GM23338 (cell line): ENCODE results near the gene SIGLEC12.

Source experiments
- CREB1 ChIP-seq: fragments of 250-450 bp; sonication (Bioruptor Pico); IDR thresholded peaks from 2 replicates; pipeline ENCODE4 v1.5.0; 2020; ENCODE audit warnings: low read depth, mild to moderate bottlenecking, moderate library complexity
- CTCF ChIP-seq, 2 experiments: fragments of 200-600 bp in 1 of 2; sonication (generic) in 1 of 2; conservative IDR thresholded peaks; 2 replicates each; pipeline versions ENCODE4 v1.5.1 to v1.6.1; 2016 to 2017; ENCODE audit warnings: antibody characterized with exemption in 2 of 2, low read depth in 2 of 2, mild to moderate bottlenecking in 2 of 2, moderate library complexity in 1 of 2
- EZH2 ChIP-seq: fragments of 200-600 bp; sonication (generic); IDR thresholded peaks from one replicate; pipeline ENCODE4 v1.8.0; 2017; ENCODE audit warnings: antibody characterized with exemption, mild to moderate bottlenecking, low read depth; ENCODE audit not compliant: unreplicated experiment
- EZH2phosphoT487 ChIP-seq: fragments of 200-600 bp; sonication (generic); IDR thresholded peaks from one replicate; pipeline ENCODE4 v1.8.1; 2018; ENCODE audit warnings: antibody characterized with exemption; ENCODE audit not compliant: unreplicated experiment
- JUNB ChIP-seq: IDR thresholded peaks from one replicate; pipeline ENCODE4 v1.6.1; 2016; ENCODE audit warnings: antibody characterized with exemption; ENCODE audit not compliant: unreplicated experiment
- NANOG ChIP-seq: IDR thresholded peaks from 2 replicates; pipeline ENCODE4 v1.6.1; 2016; ENCODE audit warnings: antibody characterized with exemption, borderline replicate concordance
- POLR2AphosphoS5 ChIP-seq: IDR thresholded peaks from 2 replicates; pipeline ENCODE4 v1.6.1; 2016; ENCODE audit warnings: antibody characterized with exemption, low read depth
- REST ChIP-seq: IDR thresholded peaks from one replicate; pipeline ENCODE4 v1.6.1; 2018; ENCODE audit warnings: antibody characterized with exemption; ENCODE audit not compliant: unreplicated experiment
- STAT1 ChIP-seq: IDR thresholded peaks from one replicate; pipeline ENCODE4 v1.6.1; 2016; ENCODE audit warnings: antibody characterized with exemption; ENCODE audit not compliant: unreplicated experiment
- ZNF114 ChIP-seq: fragments of 250-450 bp; sonication (Bioruptor Pico); IDR thresholded peaks from 2 replicates; pipeline ENCODE4 v1.5.0; 2020; ENCODE audit warnings: mild to moderate bottlenecking, moderate library complexity
- ZNF331 ChIP-seq: fragments of 250-450 bp; sonication (Bioruptor Pico); IDR thresholded peaks from 2 replicates; pipeline ENCODE4 v1.5.0; 2020; ENCODE audit warnings: low read depth, mild to moderate bottlenecking, moderate library complexity
- TF ChIP-seq, protein P1 (sequence below): fragments of 250-450 bp; sonication (Bioruptor Pico); IDR thresholded peaks from 2 replicates; pipeline ENCODE4 v1.5.0; 2020; ENCODE audit warnings: mild to moderate bottlenecking, moderate library complexity
- TF ChIP-seq, protein P2 (sequence below): IDR thresholded peaks from 2 replicates; pipeline ENCODE4 v1.6.1; 2016; ENCODE audit warnings: antibody characterized with exemption

DNA sequence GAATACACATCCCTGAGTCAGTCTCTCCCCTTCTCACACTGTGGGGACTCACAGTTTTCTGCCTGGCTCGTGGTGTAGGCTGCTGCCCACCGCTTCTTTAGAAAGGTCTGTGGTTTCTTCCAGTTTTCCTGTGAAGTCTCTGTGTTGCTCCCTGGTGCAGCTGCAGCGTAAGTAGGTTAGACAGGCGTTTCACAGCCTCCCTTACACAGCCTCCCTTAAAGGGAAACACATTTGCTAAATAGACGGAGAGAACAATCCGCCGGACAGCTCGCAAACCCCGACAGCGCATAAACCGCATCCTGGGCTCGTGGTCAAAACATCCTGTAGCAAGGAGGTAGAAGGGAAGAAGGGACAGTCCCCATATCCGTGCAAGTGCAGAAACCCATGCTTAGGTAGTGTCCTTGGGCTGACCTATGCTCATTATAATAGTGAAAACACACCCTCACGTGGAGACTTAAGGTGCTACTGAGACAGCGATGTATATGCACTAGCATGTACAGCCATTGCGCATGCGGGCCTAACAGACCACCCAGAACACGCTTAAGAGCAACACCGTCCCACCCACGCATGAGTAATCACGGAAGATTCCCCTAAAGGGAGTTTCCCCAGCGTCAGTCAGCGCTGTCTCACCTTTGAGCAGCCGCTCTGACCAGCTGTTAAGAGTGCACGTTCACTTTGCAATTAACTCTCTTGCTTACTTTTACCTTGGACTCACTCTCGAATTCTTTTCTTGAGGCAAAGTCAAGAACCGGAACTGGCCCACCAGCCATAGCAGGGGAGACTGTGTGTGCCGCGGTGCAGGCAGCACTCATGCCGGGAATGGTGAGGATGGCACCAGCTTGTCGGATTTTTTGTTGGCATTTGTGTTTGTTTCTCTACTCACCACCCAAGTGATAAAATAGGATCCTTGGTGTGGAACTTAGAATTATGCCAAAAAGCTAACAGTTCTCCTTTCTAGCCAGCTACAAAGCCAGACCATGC lies 59.9 kb downstream of the SIGLEC12 start:
- no peak for TF ChIP-seq CTCF (conservative IDR thresholded peaks at IDR 0.05; ENCODE audit: low read depth in 2 of 2)
- TF ChIP-seq POLR2AphosphoS5: no peak
- TF ChIP-seq, protein P1, sequence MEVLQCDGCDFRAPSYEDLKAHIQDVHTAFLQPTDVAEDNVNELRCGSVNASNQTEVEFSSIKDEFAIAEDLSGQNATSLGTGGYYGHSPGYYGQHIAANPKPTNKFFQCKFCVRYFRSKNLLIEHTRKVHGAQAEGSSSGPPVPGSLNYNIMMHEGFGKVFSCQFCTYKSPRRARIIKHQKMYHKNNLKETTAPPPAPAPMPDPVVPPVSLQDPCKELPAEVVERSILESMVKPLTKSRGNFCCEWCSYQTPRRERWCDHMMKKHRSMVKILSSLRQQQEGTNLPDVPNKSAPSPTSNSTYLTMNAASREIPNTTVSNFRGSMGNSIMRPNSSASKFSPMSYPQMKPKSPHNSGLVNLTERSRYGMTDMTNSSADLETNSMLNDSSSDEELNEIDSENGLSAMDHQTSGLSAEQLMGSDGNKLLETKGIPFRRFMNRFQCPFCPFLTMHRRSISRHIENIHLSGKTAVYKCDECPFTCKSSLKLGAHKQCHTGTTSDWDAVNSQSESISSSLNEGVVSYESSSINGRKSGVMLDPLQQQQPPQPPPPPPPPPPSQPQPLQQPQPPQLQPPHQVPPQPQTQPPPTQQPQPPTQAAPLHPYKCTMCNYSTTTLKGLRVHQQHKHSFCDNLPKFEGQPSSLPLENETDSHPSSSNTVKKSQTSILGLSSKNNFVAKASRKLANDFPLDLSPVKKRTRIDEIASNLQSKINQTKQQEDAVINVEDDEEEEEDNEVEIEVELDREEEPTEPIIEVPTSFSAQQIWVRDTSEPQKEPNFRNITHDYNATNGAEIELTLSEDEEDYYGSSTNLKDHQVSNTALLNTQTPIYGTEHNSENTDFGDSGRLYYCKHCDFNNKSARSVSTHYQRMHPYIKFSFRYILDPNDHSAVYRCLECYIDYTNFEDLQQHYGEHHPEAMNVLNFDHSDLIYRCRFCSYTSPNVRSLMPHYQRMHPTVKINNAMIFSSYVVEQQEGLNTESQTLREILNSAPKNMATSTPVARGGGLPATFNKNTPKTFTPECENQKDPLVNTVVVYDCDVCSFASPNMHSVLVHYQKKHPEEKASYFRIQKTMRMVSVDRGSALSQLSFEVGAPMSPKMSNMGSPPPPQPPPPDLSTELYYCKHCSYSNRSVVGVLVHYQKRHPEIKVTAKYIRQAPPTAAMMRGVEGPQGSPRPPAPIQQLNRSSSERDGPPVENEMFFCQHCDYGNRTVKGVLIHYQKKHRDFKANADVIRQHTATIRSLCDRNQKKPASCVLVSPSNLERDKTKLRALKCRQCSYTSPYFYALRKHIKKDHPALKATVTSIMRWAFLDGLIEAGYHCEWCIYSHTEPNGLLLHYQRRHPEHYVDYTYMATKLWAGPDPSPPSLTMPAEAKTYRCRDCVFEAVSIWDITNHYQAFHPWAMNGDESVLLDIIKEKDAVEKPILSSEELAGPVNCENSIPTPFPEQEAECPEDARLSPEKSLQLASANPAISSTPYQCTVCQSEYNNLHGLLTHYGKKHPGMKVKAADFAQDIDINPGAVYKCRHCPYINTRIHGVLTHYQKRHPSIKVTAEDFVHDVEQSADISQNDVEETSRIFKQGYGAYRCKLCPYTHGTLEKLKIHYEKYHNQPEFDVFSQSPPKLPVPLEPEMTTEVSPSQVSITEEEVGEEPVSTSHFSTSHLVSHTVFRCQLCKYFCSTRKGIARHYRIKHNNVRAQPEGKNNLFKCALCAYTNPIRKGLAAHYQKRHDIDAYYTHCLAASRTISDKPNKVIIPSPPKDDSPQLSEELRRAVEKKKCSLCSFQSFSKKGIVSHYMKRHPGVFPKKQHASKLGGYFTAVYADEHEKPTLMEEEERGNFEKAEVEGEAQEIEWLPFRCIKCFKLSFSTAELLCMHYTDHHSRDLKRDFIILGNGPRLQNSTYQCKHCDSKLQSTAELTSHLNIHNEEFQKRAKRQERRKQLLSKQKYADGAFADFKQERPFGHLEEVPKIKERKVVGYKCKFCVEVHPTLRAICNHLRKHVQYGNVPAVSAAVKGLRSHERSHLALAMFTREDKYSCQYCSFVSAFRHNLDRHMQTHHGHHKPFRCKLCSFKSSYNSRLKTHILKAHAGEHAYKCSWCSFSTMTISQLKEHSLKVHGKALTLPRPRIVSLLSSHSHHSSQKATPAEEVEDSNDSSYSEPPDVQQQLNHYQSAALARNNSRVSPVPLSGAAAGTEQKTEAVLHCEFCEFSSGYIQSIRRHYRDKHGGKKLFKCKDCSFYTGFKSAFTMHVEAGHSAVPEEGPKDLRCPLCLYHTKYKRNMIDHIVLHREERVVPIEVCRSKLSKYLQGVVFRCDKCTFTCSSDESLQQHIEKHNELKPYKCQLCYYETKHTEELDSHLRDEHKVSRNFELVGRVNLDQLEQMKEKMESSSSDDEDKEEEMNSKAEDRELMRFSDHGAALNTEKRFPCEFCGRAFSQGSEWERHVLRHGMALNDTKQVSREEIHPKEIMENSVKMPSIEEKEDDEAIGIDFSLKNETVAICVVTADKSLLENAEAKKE: no peak
- TF ChIP-seq ZNF331 (CRISPR knock-in tag): no peak
- TF ChIP-seq ZNF114: no peak
- no peak for TF ChIP-seq STAT1
- TF ChIP-seq CREB1 (CRISPR knock-in tag): no peak
- TF ChIP-seq REST: no peak
- TF ChIP-seq EZH2: no peak
- no peak for TF ChIP-seq EZH2phosphoT487
- TF ChIP-seq JUNB: no peak
- no peak for TF ChIP-seq NANOG
- TF ChIP-seq, protein P2, sequence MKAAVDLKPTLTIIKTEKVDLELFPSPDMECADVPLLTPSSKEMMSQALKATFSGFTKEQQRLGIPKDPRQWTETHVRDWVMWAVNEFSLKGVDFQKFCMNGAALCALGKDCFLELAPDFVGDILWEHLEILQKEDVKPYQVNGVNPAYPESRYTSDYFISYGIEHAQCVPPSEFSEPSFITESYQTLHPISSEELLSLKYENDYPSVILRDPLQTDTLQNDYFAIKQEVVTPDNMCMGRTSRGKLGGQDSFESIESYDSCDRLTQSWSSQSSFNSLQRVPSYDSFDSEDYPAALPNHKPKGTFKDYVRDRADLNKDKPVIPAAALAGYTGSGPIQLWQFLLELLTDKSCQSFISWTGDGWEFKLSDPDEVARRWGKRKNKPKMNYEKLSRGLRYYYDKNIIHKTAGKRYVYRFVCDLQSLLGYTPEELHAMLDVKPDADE: no peak
